GM18520 (cell line): ENCODE measurements around the gene NPAS3.
A peak's percentile ranks its signal among the peaks of the same experiment; 100 is the strongest.

Experiments used
- ATAC-seq: cut with Tn5 transposase; IDR thresholded peaks from one replicate; pipeline ENCODE4 v1.9.1; 2021; ENCODE audit not compliant: unreplicated experiment

NPAS3 gene

DNA sequence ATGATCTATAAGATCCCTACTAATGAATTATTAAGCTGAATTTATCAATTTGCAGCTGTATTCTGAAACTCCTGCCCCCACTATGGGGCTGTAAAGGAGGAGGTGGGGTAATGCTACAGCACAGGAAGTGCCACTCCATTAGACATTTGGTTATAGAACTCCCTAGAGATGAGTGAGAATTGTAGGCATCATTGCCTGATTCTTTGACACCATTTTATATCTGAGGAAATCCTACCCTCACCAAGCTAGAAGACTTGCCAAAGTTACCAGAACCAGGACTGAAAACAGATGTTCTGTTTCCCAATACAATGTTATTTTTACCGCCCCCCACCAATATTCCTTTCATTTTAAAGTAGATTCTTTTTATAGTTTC is 829.8 kb downstream of the NPAS3 start:
- ATAC-seq = no peak

DNA sequence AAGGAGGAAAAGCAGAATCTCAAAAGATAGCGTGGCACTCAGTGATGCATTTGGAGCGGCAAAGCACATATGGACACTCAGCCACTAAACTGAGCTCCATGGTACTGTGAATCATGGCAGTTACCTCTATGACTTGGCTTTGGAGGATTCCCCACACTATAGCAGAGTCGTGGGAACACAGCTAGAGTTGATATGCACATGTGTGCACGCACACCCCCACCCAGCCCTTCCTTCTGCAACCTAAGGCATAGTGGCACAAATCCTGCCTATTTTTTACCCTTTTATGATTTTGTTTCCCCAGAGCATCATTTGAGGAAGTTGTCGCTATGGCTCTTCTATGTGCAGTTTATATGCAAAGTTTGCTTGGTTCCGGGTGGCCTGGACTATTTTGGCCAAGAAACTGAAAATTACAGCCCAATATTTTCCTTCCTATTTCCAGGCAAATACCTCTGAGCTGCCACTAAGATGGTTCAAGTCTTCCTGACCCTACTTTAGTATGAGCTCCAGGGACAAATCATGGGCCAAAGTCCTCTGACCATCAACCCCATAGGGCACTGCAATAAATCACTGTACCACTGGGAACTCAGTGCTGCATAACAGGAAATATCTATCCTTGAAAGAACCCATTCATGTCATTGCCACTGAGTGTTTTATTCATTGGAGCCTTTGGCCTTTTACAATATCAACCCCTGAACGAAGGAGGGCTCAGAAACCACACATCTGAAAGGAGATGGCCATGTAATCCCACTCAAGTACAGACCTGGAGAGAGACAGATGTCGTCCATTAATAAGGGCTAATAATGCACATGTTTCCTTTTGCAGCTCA is 834.7 kb downstream of the NPAS3 start:
- no peak for ATAC-seq

DNA sequence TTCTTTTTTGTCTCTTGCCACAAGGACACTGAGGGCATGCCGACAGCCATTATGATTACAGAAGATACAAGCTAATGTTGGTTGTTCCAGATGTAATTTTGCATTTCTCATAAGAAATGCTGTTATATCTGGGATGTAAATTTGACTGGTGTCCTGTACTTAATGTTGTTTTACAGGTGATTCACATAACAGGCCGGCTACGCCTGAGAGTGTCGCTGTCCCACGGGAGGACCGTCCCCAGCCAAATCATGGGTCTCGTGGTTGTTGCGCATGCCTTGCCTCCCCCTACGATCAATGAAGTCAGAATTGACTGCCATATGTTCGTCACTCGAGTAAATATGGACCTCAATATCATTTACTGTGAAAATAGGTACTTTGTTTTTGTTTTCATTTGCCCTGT is 835.5 kb downstream of the NPAS3 start:
- no peak for ATAC-seq

DNA sequence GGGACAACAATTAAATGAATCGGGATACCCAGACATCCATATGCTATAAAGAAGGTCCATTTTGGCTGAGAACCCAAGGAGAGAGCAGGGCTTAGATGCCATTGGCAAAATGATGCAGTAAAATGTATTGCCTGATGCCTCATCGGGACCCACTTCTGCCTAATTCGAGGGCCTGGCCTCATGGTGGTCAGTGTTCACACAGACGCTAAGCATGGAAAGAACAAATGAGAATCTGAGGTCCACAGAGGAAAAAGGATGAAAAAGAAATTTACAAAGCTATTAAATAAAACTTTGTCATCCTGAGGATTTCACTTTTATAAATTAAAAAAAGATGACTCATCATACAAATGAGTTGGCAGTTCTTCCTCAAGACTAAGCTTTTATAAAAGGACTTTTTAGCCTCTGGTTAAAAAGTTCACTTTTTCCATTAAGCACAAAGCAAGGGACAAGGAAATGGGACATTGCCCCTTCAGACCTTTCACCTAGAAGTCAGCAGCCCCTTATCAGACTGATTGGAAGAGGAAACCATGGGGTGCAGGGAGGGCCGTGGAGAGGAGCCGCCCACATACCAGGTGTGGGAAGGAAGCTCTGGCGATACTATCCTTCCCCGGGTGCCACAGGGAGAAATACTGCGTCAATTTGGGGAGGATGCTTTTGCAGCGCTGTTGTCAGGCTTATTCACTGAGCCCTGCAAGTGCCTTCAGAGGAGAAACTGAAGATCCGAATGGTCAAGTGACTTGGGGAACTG is 836.2 kb downstream of the NPAS3 start:
- no peak for ATAC-seq

DNA sequence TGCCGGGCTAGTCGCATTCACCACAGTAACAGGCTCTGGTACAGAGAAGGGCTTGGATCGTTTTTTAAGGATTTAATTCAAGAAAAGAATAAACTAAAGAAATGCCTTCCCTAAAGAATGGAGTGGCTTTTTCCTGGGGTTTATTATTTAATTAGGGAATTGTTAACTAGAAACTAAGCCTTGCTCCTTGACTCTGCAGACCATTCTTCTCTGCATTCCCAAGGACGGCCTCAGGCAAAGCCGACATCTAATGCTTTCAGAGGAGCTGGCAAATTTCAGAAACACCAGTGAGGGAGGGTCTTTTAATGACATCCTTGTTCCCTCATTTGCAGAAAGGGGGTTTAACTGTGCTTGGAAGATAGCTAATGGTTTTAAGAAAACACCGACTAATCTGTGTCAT is 838.2 kb downstream of the NPAS3 start:
- ATAC-seq = no peak

DNA sequence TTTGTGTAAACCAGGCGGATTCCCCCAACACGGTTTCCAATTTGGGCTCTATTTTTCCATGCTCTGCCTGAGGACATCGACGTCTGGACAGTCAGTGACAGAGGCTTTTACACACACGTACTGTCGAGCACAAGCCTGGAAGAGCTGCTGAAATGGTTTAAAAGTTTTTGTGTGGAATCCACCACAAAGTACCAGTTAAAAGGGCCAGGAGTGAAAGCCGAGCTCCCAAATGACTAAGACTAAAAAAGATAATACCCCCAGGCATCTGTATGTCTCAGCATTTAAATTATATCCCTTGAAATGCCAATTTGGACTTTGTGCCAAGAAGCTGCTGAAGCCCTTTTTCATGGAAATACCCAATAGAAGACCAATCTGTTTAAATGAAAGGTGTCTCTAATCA is 839.0 kb downstream of the NPAS3 start:
- ATAC-seq = no peak

DNA sequence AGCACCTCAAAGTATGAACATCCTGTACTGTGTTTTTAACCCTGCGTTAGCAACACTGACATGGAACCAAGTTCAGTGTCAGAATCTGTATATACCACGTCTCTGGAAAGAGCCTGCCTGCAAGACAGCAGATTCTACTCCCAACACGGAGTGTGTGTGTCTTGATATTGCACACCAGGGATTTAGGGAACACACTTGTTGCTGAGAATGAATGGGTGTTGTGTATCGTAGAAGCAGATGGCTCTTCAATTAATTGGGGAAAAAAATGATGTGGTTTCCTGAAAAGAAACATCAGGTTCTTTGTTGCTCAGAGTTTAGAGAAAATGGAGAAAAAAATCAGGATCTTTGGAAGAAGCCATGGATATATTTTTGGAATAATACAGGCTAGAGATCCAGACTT is 841.4 kb downstream of the NPAS3 start:
- no peak for ATAC-seq

DNA sequence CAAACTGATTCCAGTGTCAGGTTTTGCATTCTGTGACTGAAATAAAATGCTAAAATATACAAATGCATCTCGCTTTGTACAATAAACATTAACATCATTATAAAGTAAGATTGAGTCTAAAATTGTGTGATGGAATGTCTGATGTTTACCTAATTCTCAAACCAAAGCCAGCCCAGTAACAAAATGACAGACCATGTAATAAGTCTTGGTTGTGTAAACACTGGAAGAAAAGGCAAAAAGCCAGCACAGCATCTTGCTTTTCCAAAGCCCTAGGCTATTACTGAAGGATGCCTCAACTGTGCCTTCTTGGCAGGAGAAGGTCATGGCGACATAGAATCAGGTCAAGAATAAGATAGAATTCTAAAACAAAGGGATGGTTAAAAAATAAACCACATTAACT is 842.6 kb downstream of the NPAS3 start:
- no peak for ATAC-seq

DNA sequence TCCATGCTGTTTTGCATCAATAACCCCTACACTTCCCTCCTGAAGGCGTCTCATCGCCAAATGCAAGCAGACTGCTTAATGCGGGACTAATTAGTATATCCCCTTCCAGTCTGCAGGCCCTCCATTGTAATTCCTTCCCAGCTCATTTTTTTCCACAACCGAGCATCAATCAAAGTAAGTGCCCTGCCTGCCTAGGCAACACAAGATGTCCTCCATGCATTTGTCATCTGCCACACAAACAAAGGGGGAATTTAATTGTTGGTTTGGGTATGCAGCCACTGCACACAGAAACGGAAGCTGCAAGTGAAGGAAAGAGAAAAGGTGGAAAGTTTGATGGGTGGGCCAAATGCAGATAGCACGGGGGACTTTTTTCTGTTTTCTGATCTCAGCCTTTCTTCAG is 844.2 kb downstream of the NPAS3 start:
- ATAC-seq = no peak

DNA sequence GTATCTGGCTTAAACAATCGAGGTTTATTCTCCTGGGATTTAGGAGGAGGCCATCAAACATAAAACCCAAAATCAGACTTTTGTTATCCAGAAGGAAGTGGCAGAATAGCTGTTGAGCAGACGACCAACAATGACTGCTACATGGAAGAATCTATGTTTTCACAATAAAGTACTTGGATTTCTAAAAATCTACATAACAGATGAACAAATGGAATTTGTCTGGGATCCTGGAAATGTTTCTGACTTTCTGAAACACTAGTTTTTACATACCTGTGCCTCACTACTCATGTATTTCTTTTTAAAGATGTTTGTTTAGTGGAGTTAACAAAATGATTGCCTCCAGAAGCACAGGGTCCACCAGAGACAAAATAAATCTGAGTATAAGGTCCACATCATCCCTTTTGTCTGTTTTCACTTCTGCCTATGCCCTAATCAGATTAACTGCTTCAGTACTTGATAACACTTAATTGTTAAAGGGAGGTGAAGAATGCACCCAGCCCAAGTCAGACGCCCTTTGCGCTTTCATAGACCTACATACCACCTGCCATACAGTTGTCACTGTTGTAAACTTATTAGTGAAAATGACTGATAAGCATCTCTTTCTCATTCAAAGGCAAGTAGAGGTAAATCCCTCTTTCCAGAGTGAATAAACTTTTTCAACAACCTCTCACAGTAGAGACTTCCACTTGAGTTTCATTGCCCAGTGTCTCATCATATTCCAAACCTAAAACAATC is 847.6 kb downstream of the NPAS3 start:
- ATAC-seq = no peak

DNA sequence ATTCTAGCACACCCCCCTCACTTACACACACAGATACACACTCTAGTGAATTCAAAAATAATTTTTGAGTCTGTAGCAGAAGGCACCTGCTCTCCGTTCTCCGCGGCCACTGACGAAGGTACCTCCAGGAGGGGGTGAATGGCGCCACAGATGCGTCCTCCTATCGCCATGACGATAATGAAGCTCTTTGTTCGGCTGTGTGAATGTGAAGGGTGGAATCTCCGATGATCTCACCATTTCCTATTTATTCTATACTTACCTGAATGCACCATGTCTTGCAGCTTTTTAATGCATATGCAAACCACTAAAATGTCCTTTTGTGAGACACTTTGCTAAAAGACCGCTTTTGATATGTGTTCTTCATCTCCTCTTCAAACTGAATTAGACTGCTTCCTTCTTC is 849.5 kb downstream of the NPAS3 start:
- no peak for ATAC-seq

DNA sequence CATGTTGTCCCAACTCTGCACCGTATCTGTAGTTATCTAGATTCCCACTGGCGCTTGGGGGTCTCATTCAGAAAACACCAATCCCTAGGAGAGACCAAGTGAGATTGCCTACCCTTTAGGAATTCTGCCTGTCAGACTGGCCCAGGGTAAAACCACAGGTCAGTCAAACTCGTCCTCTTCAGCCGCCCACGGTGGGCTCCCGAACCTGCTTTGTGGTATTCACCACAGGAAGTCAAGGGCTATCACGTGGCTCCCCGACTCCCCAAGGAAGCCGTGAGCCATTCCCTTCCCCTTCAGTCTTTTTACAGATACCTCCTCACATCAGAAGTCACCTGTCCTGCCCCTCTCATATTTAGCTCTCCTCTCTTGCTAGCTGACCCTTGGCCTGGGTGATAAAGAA is 852.3 kb downstream of the NPAS3 start:
- no peak for ATAC-seq

DNA sequence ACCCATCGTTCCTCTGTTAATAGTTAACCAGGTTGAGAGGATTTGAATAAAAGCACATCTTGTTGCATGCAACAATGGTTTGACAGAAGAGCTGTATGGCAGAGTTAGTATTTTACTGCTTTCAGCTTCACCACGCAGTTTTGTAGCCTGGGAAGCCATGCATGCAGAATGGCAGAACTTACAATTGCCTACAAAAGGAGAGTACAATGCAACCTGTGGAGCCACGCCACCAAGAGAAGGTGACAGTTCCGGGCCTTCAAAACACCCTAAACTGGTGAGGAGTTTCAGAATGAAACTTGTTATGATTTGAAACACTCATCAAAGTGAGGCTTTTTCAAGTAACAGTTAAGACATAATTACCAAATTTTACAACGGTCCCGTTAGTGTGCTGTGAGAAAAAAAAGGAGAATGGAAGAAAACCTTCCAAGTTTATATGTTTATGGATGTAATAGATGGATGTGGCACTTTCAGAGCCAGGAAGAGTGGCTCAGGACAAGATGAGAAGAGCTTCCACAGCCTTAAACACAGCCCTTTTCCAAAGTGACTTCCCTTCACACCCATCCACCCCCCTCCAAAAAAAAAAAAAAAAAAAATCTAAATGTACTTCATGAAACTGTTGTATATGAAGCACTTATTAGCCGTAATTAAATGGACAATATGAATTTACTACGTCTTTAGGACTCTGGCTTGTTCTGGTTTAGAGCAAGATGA is 853.5 kb downstream of the NPAS3 start:
- peak; percentile 45 for ATAC-seq

DNA sequence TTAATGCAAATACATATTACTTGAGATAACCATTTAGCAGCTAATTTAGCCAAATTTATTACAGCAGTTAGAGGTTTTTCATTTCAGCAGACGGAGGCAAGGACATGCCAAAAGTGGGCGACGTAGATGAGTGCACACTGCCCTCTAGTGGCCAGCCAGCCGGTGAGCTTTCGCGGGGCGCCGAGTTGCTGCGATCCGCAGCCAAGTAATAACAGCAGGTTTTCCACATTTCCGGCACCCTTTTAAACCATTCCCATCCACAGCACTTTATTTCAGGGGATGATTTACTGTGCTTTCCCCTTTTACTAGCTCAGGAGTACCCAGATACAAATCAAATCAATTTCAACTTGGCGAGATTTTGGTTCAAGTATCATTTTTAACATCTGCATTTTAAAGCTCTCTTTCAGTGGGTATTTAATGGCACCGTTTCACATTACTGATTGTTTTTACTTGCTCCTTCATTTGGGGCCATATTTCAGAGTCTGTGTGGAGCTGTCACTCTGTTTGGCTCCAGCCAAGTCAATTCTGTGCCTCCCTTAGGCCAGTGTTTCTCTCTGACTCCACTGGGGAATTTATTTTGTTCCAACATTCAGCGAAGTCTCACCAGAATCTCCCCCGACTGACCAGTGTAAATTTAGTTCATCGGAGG is 854.2 kb downstream of the NPAS3 start:
- peak; percentile 41 for ATAC-seq

DNA sequence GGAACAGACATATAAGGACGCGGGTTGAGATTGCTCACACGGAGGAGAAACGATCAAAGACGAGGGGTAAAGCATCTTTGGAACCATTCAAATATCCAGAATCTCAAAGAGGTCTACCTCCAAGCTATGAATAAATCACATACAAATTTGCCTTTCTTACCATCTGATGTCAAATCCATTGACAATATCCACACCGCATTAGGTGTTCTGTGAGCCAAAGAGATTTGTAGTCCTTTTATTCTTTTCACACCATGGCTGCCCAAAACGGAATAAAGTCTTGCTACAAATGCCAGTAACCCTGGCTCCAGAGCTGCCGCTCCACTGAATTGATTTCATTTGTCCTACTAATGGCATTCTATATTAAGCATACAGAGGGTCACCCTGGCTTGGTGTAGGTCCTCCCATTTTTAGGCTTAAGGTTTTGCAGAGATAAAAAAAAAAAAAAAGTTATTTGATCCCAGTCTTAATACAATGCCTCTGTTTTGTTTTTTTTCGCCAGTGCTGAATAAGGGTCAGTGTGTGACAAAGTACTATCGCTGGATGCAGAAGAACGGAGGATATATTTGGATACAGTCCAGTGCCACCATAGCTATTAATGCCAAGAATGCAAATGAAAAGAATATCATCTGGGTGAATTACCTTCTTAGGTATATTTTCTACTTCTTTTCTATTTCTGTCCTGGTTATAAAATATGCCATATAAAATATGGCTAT is 854.9 kb downstream of the NPAS3 start:
- ATAC-seq = no peak

DNA sequence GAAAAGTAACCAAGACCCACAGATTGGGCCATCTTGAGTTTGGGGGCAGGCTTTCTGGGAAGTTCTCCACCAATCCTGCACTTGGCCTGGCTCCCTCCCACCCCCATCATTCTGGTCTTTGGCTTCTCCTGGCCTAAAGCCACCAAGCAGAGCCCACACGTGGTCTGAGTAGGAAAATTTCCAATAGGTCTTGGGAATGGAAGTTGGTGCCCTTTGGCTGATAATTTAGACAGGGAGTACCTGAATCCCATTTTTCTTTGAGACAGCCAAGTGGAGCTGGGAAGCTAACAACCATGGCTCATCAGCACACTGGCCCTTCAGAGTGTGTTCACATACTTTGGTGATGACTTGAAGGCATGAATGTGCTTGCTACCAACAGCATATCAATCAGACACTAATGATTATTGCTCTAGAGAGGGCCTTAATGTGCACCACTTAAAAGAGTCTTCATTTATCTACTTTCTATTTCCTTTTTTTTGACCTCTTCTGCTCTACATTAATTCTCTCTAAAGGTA is 856.2 kb downstream of the NPAS3 start:
- no peak for ATAC-seq

DNA sequence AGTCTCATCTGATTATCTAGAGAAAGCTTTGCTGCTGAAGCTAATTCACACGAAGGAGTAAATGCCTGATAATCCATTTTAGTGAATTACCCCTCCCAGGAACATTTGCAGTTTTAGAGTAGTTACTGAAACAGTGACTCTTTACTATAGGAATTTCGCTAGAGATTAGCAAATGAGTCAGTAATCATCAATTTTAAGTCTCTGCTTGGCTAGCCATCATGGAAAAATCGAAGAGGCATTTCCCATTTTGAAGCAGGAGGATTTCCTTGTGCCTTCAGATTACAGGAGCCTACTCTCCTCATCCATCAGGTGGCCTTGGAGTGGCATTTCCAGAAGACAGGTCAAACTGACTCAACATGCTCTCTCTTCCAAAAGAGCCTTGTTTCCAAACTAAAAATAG is 857.7 kb downstream of the NPAS3 start:
- no peak for ATAC-seq

DNA sequence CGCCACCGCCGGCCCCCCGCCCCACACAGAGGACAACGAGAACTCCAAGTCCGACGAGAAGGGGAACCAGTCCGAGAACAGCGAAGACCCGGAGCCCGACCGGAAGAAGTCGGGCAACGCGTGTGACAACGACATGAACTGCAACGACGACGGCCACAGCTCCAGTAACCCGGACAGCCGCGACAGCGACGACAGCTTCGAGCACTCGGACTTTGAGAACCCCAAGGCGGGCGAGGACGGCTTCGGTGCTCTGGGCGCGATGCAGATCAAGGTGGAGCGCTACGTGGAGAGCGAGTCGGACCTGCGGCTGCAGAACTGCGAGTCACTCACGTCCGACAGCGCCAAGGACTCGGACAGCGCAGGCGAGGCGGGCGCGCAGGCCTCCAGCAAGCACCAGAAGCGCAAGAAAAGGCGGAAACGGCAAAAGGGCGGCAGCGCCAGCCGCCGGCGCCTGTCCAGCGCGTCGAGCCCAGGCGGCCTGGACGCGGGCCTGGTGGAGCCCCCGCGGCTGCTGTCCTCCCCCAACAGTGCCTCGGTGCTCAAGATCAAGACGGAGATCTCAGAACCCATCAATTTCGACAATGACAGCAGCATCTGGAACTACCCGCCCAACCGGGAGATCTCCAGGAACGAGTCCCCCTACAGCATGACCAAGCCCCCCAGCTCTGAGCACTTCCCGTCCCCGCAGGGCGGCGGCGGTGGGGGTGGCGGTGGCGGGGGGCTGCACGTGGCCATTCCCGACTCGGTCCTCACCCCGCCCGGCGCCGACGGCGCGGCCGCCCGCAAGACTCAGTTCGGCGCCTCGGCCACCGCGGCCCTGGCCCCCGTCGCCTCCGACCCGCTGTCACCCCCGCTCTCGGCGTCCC is 861.3 kb downstream of the NPAS3 start:
- ATAC-seq = no peak

DNA sequence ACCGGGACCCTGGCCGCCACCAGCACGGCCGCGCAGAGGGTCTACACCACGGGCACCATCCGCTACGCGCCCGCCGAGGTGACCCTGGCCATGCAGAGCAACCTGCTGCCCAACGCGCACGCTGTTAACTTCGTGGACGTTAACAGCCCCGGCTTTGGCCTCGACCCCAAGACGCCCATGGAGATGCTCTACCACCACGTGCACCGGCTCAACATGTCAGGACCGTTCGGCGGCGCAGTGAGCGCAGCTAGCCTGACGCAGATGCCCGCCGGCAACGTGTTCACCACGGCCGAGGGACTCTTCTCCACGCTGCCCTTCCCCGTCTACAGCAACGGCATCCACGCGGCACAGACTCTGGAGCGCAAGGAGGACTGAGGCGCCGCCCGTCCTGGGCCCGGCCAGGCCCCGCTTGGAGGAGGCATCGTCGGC is 862.1 kb downstream of the NPAS3 start:
- ATAC-seq = no peak
